Transverse colon (tissue), 4 donors: ENCODE measurements around the gene RNPEPL1. TPM values are rescaled to one million over a fixed set of nuclear protein-coding genes. Genes with fewer than 3 reads are reported as not detected.

Source experiments
- DNase-seq: peaks from one replicate; pipeline ENCODE4 v3.0.0-alpha.2; 2019
- H3K27ac ChIP-seq, 4 donors: fragments of 200-600 bp; sonication (generic); 2 replicates each; pipeline ENCODE4 v1.5.1; 2016 to 2018; ENCODE audit warnings: inconsistent platforms in 4 of 4
- H3K27me3 ChIP-seq: fragments of 200-600 bp; sonication (generic); 2 replicates; pipeline ENCODE4 v1.5.1; 2017; ENCODE audit warnings: inconsistent platforms
- H3K36me3 ChIP-seq, 4 donors: fragments of 200-600 bp; sonication (generic); 2 replicates each; pipeline ENCODE4 v1.5.1; 2017 to 2019; ENCODE audit warnings: inconsistent platforms in 4 of 4
- H3K4me1 ChIP-seq, 4 donors: fragments of 200-600 bp; sonication (generic); 2 replicates each; pipeline ENCODE4 v1.5.1; 2017 to 2020; ENCODE audit warnings: inconsistent platforms in 4 of 4
- H3K4me3 ChIP-seq, 4 donors: fragments of 200-600 bp; sonication (generic); 1 replicate in 1 of 4; 2 replicates in 3 of 4; pipeline versions ENCODE4 v1.5.1 to v1.6.1; 2017 to 2019; ENCODE audit warnings: inconsistent platforms in 4 of 4
- H3K9me3 ChIP-seq, 2 donors: fragments of 200-600 bp; sonication (generic); 2 replicates each; pipeline ENCODE4 v1.5.1; 2017 to 2019; ENCODE audit warnings: inconsistent platforms in 2 of 2
- CTCF ChIP-seq, 5 experiments: fragments of 200-600 bp in 3 of 5; fragments of 450-650 bp in 2 of 5; sonication (generic) in 3 of 5; IDR thresholded peaks; 1 replicate in 2 of 5; 2 replicates in 3 of 5; pipeline ENCODE4 v1.5.1; 2016 to 2017; ENCODE audit warnings: antibody characterized with exemption in 5 of 5, inconsistent platforms in 3 of 5, mild to moderate bottlenecking in 2 of 5, moderate library complexity in 1 of 5
- EP300 ChIP-seq: sonication (generic); formaldehyde crosslinking; IDR thresholded peaks from one replicate; pipeline ENCODE4 v1.6.1; 2017; ENCODE audit warnings: antibody characterized with exemption, low read depth
- POLR2A ChIP-seq: fragments of 450-650 bp; IDR thresholded peaks from one replicate; pipeline ENCODE4 v1.6.1; 2016; ENCODE audit warnings: antibody characterized with exemption, mild to moderate bottlenecking, moderate library complexity
- POLR2AphosphoS5 ChIP-seq, 3 donors: sonication (generic); formaldehyde crosslinking; IDR thresholded peaks; one replicate each; pipeline ENCODE4 v1.6.1; 2016; ENCODE audit warnings: antibody characterized with exemption in 3 of 3
- WGBS, 2 donors: methylation state at CpG; one replicate each; pipeline ENCODE4 v1.1.5; 2018; ENCODE audit warnings: low coverage in 1 of 2; 5-methylcytosine and 5-hydroxymethylcytosine counted together
- in situ Hi-C, 4 donors: fragments of 200-750 bp; cut with MboI; loops; one replicate each; pipeline versions ENCODE4 v1.15.0 to v1.15.1; 2017; ENCODE audit warnings: low sequenced_read_pairs in 3 of 4, low pct_ligation_motif_present in 1 of 4, low pct_unique_long_range_greater_than_20kb in 1 of 4
- intact Hi-C: fragments of 100-400 bp; cut with DNase I; formaldehyde crosslinking; loops from one replicate; pipeline ENCODE4 v1.15.1; 2023; ENCODE audit warnings: low total_unique reads
- total RNA-seq, 4 donors: library from RNA; depleted of rRNA; stranded (reverse); fragments of >200 nt; gene quantifications; one replicate each; pipeline ENCODE4 v1.1.0, GENCODE V29; 2016

RNPEPL1 gene
- total RNA-seq, 4 donors from 2014 or later: 118 to 208 (median 151) TPM

GRCh38 chr2:240589850-240590525 is 21.7 kb downstream of the RNPEPL1 start:
- H3K9me3 ChIP-seq: no peaks in the 10 kb centered on the region
- no peak for DNase-seq
- intact Hi-C loops: no loop called here
- H3K4me3 ChIP-seq: no peak overlapping the region
- 87% methylated on average over 16 of the region's 16 CpGs; no CpG with 5 or more reads in 1 of the 2 donors for WGBS, 2 donors
- H3K4me1 ChIP-seq: peaks cover 17 to 27% (median 22%) of the 10 kb centered on the region in 4 donors
- in situ Hi-C loops: no loop called here
- no peaks in the 10 kb centered on the region for H3K27me3 ChIP-seq
- no peak overlapping the region for H3K27ac ChIP-seq
- H3K36me3 ChIP-seq: peaks cover 0 to 5% (median 0%) of the 10 kb centered on the region in 4 donors
- TF ChIP-seq POLR2AphosphoS5 (IDR thresholded peaks at IDR 0.05) (no peak), CTCF (IDR thresholded peaks at IDR 0.05) (no peak), EP300 (no peak), POLR2A (no peak)

- 99% methylated on average over 21 of the region's 21 CpGs; no CpG with 5 or more reads in 1 of the 2 donors for WGBS, 2 donors
- no peak overlapping the region for H3K4me3 ChIP-seq
- H3K36me3 ChIP-seq: peaks cover 0 to 5% (median 0%) of the 10 kb centered on the region in 4 donors
- no peaks in the 10 kb centered on the region for H3K27me3 ChIP-seq
- intact Hi-C loops: no loop called here
- no peak for DNase-seq
- in situ Hi-C loops: no loop called here
- TF ChIP-seq CTCF (IDR thresholded peaks at IDR 0.05) (no peak), EP300 (no peak), POLR2AphosphoS5 (IDR thresholded peaks at IDR 0.05) (no peak), POLR2A (no peak)
- no peaks in the 10 kb centered on the region for H3K9me3 ChIP-seq
- H3K4me1 ChIP-seq: peaks cover 10 to 20% (median 16%) of the 10 kb centered on the region in 4 donors
- no peak overlapping the region for H3K27ac ChIP-seq
Observed at GRCh38 chr2:240590681-240591111, 22.4 kb downstream of the RNPEPL1 start.

- in situ Hi-C loops (no loop called here), intact Hi-C loops (no loop called here)
- WGBS, 2 donors: 94% methylated on average over 6 of the region's 6 CpGs; no CpG with 5 or more reads in 1 of the 2 donors
- peaks cover 0 to 5% (median 0%) of the 10 kb centered on the region in 4 donors for H3K36me3 ChIP-seq
- H3K27ac ChIP-seq: no peak overlapping the region
- DNase-seq: no peak
- H3K4me3 ChIP-seq: no peak overlapping the region
- H3K4me1 ChIP-seq: peaks cover 10 to 20% (median 15%) of the 10 kb centered on the region in 4 donors
- no peaks in the 10 kb centered on the region for H3K9me3 ChIP-seq
- H3K27me3 ChIP-seq: no peaks in the 10 kb centered on the region
- TF ChIP-seq CTCF (IDR thresholded peaks at IDR 0.05): no peak
- TF ChIP-seq POLR2A: no peak
- no peak for TF ChIP-seq POLR2AphosphoS5 (IDR thresholded peaks at IDR 0.05)
- TF ChIP-seq EP300: no peak
Observed at GRCh38 chr2:240591226-240591625, 22.9 kb downstream of the RNPEPL1 start.

- in situ Hi-C loops (no loop called here), intact Hi-C loops (no loop called here)
- Histone ChIP-seq H3K9me3 (no peaks in the 10 kb centered on the region), H3K27me3 (no peaks in the 10 kb centered on the region), H3K4me1 (peaks cover 10 to 20% (median 15%) of the 10 kb centered on the region in 4 donors), H3K4me3 (no peak overlapping the region), H3K27ac (no peak overlapping the region), H3K36me3 (peaks cover 0 to 5% (median 0%) of the 10 kb centered on the region in 4 donors)
- 94 to 100% methylated on average over 2 to 13 of the region's 13 CpGs for WGBS, 2 donors
- DNase-seq: no peak
- TF ChIP-seq POLR2A (no peak), EP300 (no peak), CTCF (IDR thresholded peaks at IDR 0.05) (no peak), POLR2AphosphoS5 (IDR thresholded peaks at IDR 0.05) (no peak)
Observed at GRCh38 chr2:240591784-240592183, 23.5 kb downstream of the RNPEPL1 start.
